ENCODE data around the gene STAT5B.

Gene STAT5B

DNA sequence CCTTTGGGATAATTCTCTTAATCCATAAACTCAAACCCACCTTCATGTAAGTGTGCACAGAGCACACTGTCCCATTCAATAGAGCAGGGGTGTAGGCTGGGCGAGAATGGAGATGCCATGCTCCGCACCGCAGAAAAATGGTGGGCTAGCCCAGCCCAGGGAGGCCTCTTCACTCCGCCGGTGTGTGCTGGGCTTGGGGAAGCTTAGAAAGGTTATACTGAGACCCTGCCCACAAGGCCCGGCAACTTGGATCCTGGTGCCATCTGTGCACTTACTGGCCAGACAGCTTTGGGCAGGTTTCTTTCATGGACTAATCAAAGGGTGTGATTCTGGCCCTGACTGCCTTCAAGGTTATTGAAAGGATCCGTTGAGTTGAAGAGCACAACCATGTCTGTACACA lies 8.4 kb upstream of the STAT5B start:
- no peak for DNase-seq (ENCODE audit: low read depth, low spot score)

DNA sequence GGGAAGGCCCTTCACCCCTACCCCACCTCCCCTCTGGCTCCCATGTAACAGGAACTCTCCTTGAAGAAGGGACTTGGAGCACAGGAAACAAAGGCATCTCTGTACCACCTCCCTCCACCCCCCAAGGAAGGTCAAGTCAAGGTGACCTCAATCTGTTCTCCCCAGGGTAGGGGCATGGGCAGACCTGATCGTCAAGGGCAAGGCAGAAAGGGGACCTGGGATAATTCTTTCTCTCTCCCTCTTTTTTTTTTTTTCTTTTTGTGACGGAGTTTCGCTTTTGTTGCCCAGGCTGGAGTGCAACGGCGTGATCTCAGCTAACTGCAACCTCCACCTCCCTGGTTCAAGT lies 7.8 kb upstream of the STAT5B start:
- no peak for DNase-seq (ENCODE audit: low read depth, low spot score)

DNA sequence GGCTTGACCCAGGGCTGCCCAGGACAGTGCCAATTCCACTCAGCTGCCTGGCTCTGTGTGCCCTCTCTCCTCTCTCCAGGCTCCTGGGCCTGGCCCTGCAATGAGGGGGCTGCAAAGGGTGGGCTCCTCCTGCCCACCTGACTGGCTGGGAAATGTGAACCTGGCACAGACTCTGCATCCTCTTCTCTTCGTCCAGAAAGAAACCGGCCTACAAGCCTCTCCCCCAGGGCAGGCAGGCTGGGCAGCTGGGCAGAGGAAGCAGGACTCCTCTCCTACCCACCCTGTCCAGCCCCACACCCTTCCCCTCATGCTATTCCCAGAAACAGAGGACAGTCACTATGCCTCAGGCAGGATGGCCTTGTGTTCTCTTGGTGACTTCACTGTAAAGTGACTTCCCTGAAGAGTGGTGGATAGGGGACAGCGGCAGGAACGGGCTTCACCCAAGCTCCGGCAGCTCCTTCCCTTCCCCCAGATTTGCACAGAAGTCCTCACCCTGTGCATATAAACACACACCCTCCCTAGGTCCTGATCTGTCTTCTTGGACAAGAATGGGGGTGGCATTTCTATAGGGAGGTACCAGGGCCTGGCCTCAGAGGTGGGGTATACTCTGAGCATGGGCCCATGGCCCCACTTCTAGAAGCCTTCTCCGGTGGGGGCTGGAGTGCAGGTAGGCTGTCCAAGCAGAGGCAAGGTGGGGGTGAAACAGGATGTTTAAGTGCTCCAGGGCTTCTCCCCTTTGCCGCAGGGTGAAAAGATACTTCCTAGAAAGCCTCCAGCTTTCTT lies 7.2 kb upstream of the STAT5B start:
- no peak for DNase-seq (ENCODE audit: low read depth, low spot score)

- DNase-seq (ENCODE audit: low read depth, low spot score) = no peak
These were observed 6.4 kb upstream of the STAT5B start for GRCh38 chr17:42282478-42283080.

GRCh38 chr17:42281571-42282096 lies 5.4 kb upstream of the STAT5B start:
- no peak for DNase-seq (ENCODE audit: low read depth, low spot score)

GRCh38 chr17:42279776-42280630 lies 3.8 kb upstream of the STAT5B start:
- DNase-seq (ENCODE audit: low read depth, low spot score) = no peak

- DNase-seq (ENCODE audit: low read depth, low spot score) = no peak
These were observed 1.1 kb upstream of the STAT5B start for GRCh38 chr17:42277342-42277712.

DNA sequence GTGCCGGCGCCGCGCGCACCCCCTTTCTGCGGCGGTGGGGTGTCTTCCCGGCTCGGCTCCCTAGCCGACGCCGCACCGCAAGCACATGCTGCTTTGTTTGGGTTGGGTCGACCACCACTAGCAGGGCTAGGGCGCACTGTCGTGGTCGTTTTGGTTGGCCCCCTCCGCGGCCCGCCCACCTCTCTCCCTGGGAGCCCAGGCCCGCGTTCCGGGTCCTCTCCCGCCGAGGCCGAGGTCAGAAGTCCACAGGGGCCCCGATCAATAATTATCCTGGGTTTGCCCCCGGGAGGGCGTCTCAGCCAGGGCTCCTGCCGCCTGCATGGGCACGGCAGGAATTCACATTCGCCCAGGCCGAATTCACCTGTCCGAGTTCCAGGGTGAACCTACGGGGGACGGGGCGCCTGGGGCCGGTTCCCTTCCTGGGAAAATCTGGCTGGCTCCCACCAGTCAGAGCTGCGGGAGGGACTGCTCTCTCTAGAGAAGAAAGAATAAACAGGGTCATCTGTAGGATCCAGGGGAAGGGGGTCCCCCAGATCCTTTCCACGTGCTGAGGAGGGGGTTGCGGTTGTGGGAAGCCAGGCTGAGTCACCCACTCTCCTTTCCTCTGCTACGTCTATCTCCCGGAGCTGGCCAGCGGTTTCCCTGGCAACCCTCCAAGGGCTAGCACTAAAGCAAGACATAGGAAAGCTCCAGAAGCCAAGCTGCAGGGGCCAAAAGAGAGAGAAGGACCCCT lies 584 bp upstream of the STAT5B start:
- peak; percentile 39 for DNase-seq (ENCODE audit: low read depth, low spot score)

- DNase-seq (ENCODE audit: low read depth, low spot score) = no peak
These were observed 448 bp downstream of the STAT5B start for GRCh38 chr17:42275527-42276358.

DNA sequence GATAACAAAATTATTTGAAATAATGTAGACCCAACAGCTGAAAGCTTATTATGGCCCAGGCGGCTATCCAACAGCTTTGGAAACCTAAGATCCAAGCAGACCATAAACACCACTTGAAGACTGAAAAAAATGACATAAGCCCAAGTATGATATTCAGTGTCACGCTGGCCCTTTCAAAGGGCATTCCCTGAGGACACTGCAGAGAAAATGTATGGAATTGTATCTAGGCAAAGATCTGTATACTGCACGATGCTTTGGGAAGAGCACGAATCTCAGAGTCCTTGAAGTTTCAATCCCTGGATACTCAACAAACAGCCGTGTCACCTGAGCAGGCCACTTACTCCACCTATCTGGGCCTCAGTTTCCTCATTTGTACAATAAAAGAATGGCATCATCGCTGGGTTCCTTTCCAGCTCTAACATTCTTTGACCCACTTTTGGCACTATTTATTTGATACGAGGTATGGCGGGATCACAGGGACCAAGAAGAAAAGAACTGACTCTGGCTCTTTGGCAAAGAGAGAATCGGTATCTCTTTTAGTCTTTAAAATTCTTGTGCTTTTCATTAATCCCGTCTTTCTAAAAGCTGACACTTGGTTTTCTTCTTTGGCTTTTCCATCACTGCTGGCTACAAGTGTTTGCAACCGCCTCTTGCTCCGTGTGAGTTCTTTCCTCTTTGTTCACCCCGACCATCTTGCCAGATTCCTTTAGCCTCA lies 1.2 kb downstream of the STAT5B start:
- DNase-seq (ENCODE audit: low read depth, low spot score) = no peak

DNA sequence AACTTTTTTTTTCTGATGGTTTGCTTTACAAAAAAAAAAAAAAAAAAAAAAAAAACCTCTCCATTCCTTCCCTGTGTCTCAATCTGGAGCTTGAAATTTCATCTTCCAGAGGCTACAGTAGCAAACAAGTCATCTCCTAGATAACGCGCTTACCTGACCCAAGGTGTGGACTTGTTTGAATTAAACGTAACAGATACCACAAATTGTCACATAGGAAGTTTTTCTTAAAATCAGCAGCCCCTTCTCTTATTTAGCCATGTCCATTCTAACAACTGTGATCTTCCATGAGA lies 2.0 kb downstream of the STAT5B start:
- no peak for DNase-seq (ENCODE audit: low read depth, low spot score)

DNA sequence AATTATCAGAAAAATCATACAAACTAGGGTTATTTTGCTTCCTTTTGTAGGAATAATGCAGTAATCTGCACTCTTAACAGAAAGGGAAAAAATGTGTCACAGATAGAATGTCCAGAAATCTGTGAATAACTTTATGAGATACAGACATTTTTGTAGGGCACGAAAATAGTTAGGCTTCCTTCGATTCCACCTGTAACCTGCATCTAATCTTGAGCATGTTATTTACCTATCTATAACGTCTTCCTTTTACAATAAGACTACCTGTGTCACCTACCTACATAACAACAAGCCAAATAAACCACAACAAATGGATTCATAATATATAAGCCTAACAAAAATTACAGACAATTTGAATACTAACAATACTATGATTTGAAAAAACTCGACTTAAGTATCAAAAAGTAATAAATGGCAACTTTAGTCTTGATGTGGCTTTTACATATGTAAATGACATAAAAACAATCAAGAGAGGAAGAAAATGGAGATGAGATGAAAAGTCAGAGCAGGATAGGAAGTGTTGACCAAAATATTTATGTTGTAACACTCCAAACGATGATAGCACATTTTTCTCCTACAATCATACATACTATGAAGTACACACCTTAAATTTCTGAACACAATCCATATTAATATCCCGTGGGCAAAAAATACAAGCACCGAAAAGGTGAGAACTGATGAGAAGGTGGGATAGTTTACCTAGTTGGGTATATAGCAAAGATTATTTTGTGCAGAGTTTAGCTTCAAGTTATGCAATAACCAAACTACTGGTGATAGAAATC lies 2.5 kb downstream of the STAT5B start:
- DNase-seq (ENCODE audit: low read depth, low spot score) = no peak

- DNase-seq (ENCODE audit: low read depth, low spot score) = no peak
These were observed 3.9 kb downstream of the STAT5B start for GRCh38 chr17:42272162-42272907.

DNA sequence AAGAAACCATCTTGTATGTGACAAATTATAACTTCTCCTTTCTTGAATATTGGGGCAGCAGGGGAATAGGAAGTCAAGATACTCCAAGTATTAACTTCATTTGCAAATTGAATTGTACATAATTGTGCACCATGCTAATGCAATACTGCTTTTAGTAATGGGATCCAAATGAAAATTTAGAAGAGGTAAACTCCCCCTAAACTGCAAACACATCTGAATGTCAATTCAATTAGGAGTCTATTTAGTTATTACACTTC lies 4.5 kb downstream of the STAT5B start:
- DNase-seq (ENCODE audit: low read depth, low spot score) = no peak

DNA sequence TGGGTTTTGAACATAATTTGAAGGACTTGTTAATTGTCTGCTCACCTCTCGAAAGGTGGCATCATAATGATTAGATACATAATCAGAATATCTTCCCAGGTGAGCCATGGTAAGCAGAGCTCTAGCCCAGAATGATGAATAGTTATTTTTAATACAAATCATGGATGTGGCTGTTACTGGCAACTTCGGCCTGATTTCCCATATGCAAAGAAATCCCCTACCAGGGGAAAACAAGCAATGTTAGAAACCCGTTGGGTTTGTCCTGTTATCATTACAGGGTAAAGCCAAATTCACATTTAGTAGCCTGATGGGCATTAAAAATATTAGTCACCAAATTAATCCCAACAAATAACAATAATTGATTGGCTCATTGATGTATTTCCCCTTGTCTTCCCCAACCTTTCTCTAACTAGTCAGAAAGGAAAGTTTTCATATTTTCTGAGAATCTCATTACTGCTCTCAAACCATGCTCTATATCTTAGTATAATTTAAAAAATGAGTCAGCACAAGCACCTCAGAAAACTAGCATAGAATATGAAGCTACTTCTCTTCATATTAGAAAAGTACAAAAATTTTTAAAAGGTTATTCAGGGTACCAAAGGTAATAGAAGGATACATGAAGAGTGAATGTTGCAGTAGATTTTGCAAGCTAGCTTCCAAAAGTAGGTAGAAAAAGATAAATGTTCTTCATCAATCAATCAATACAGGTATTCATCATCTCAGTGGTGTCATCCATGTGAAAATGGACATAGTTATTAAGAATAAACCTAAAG lies 5.0 kb downstream of the STAT5B start:
- DNase-seq (ENCODE audit: low read depth, low spot score) = no peak

- DNase-seq (ENCODE audit: low read depth, low spot score) = no peak
These were observed 5.6 kb downstream of the STAT5B start for GRCh38 chr17:42270596-42270995.

DNA sequence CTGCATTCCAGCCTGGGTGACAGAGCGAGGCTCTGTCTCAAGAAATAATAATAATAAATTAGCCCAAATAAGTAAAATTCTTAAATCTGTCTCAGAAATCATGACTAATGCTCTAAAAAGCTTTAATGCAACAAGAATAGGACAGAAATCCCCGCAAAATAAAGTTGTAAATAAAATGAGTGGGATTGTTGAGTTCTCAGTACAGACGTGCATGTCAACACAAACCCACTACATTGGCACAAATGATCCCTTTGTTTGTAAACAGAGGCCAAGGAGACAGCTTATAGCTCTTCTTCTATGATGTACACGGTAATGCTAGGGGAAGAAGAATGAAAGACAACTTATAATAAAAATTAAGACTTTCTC lies 6.0 kb downstream of the STAT5B start:
- no peak for DNase-seq (ENCODE audit: low read depth, low spot score)

DNA sequence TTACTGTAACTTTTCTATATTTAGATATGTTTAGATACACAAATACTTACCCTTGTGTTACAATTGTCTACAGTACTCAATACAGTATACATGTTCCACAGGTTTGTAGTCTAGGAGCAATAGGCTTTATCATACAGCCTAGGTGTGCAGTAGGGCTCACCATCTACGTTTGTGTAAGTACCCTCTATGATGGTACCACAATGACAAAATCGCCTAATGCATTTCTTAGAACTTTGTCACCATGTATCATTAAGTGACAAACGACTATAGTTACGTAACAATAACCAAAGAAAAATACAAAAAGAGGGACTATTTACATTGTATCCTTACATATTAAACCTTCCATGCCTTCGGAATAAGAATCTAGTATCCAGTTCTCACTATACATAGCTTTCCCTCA lies 8.0 kb downstream of the STAT5B start:
- DNase-seq (ENCODE audit: low read depth, low spot score) = no peak
